GM18909 (cell line): ENCODE measurements around the gene CRYBG3.
A peak's percentile ranks its signal among the peaks of the same experiment; 100 is the strongest.

Experiments
- ATAC-seq: cut with Tn5 transposase; IDR thresholded peaks from one replicate; pipeline ENCODE4 v1.9.1; 2021; ENCODE audit warnings: mild to moderate bottlenecking; ENCODE audit not compliant: unreplicated experiment, poor library complexity

Gene CRYBG3

DNA sequence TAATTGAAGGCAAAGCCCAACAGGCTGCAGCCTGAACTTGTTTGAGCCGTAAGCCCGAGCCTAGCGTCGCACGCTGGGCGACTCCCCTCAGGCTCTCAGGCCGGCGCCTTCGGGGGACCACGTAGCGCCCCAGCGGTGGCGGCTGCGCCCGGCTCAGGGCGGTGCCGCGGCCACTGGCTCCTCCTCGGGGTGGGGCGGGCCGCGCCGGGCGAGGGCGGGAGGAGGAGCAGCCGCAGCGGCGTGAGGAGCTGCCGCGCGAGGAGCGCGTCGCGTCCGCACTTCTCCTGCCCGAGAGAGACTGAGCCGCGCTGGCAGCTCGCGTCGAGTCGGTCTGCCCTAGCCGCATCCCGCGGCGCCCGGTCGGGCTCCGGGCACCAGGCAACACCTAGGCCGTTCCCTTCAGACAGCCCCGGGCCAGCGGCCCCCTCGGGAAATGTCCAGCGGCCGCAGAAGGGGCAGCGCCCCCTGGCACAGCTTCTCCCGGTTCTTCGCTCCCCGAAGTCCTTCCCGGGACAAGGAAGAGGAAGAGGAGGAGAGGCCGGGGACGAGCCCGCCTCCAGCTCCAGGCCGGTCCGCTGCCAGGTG, at the start of gene CRYBG3:
TSS of gene CRYBG3 (plus strand) at position 238 of the 585 bp plus-strand sequence. CDS start at position 434, 196 bp downstream.
- ATAC-seq = peak; percentile 99

DNA sequence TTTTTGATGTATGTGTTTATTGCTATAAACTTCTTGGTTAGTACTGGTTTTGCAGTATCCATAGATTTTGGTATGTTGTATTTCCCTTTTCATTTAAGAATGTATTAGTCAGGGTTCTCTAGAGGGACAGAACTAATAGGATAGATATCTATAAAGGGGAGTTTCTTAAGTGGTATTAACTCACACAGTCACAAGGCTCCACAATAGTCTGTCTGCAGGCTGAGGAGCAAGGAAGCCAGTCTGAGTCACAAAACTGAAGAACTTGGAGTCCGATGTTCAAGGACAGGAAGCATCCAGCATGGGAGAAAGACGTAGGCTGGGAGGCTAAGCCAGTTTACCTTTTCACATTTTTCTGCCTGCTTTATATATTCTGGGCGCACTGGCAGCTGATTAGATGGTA, 48.9 kb upstream of the CRYBG3 start:
- ATAC-seq = no peak

DNA sequence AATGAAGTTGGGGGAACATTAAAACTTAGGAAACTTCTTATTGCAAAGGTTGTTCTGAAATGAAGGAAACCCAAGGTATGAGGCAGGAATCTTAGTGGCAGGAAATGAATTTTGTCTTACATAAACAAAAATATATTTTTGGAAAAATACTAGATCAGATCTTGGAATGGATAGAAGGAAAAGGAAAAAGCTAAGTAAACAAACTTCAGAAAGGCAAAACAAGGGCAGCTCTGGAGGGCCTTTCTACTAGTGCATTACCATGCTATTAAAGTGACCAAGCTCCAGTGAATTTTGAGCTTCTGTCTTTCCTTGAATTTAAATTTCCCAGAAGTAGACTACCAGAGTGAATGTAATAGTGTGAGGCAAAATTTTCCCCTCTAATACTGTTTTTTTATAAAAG, 43.7 kb upstream of the CRYBG3 start:
- no peak for ATAC-seq

DNA sequence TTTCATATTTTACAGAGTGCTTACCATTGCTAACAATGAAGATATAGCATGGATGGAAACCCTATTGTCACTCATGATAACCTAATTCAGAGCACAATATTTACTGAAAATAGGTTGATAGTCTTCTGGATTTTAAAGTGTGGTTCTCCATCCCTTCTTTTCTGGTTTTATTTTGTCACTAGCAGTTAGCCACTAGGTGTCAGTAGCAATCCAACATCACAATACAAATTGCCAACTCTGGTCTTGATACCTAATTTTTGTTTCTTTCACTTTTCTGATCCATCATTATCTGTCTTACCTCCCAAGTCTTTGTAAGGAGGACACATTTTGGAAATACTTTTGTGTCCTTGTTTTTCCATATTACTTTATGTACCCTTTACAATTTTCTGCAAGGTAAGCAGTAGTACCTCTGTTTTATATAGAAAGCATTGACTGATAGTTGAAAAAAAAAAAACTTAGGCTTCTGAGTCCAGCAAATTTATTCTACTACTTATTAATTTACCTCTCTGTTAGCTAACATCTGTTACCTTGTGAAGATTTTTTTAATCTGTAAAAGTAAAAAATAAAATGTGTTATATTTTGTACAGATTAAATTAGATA, 28.3 kb upstream of the CRYBG3 start:
- ATAC-seq = peak; percentile 74

- ATAC-seq = no peak
These were observed 25.9 kb upstream of the CRYBG3 start for GRCh38 chr3:97795951-97796350.

DNA sequence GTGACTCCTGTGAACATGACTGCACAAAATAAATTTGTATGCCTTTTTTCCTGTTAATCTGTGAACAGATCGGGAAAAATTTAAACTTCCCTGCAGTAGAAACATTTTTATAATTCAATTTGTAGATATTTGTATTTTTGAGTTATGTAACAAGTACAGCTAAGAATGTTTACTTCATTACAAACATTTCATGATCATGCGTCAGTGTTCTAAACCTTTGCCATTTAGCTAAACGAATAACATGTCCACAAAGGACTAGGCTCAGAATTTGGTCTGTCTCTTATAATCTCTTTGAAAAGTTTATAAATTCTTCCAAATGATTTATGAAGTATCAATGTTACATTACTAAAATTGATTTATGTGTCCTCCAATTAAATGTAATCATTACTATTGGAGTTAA, 17.3 kb upstream of the CRYBG3 start:
- ATAC-seq = no peak

DNA sequence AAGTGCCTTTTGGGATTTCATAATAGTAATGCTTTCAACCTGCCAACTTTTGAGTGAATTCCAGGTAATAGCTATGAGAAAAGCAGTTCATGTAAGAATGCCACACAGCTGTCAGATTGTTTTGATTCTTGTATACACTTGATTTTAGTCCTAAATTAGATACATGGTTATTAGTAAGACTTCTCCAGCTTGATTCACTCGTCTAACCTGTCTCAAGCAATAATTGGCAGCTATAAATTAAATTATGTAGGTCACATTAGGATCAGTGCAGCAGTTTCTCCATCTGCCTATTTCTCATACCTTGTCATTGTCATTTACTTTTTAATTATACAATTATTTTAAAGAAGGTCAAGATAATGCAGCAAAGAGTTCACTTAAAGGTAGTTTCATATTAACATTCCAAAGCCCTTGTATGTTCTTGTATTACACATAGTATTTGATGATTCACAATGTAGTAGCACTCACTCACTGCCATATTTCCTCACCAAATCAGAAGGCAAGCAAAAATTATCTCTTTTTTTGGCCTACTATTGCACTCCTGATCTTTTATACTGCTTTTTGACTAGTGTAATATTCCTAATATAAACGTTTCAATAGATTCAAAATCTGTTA, 10.9 kb upstream of the CRYBG3 start:
- no peak for ATAC-seq

DNA sequence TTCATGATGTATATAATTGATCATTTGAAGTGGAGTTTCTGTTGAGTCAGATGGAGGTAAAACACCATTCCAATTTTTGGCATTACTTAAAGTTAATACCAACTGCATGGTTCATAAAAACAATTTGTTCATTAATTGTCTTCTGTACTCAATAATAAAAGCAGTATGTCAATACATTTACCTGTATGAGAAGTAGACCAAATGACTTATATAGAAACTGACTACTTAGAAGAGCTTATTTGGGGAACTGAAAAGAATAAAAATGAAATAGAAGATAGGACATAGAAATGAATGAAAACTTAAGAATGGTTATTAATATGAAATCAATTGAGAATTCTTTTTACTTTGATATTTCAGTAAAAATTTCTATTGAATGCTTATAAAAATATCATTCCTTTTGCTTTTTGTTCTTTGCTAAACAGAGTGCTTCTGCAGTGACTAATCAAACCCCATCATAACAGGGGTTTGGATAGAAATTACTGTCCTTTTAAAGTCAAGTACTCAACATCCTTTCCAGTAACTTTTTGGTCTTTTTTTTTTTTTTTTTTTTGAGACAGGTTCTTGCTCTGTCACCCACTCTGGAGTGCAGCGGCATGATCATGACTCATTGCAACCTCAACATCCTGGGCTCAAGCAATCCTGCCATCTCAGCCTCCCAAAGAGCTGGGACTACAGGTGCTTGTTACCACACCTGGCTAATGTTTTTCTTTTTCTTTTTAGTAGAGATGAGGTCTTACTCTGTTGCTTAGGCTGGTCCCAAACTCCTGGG, 6.5 kb upstream of the CRYBG3 start:
- no peak for ATAC-seq

- ATAC-seq = no peak
These were observed 5.0 kb upstream of the CRYBG3 start for GRCh38 chr3:97816811-97817210.

DNA sequence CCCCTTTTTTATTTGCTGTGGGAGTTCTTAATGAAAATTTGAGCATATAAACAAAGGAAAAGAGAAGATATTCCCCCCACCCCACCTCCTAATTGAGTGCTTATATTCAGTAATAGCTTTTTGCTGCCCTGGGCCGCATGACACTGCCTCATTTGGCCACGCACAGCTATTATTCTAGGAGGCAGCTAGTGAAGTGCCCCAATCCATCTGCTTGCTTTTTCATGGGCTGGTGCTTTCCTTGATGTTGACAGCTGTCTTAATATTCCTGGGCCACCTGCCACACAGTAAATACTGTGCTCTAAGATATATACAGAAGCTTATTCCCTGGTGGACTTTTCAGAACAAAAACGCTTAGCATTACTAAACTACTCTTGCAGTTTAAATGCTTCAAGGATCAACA, 3.8 kb upstream of the CRYBG3 start:
- ATAC-seq = no peak

DNA sequence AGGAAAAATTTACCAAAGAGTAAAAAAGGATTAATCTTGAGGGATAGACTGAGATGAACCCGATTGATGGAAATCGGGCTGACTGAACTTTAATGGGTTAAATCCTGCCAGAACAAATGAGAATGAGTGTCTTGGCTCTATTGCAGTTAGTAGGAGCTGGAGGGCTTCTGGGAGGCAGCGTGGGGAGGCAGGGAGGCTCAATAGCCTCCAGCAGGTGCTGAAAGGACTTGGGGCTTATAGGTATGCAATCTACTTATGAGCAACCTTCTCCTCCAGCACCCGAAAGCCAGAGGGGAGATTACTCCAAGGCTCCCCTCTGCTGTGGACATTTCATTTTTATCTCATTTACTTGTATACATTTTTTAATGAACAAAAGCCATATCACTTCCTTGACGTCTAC, 1.0 kb upstream of the CRYBG3 start:
- ATAC-seq = no peak

DNA sequence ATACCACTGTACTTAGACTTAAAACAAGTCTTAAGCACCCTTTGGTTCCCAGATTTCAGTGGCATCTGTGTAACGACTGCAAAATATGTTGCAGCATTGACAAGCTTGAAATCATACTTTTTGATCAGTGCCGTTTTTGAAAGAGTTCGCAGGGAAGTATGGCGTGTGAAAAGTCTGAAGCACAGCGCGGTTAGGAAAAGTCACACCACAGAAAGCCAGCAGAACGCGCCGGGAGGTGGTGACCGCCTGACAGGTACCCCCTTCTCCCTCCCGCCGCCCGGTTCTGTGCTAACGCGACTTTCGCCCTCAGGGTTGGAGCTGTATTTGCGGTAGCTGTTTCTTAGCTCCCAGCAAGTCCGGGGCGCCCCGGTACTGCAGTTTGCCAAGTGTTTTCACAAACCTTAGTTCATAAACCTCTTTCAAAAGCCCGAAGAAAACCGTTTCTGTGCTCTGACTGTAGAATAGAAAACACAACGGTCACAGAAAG, 481 bp upstream of the CRYBG3 start:
- peak; percentile 60 for ATAC-seq

DNA sequence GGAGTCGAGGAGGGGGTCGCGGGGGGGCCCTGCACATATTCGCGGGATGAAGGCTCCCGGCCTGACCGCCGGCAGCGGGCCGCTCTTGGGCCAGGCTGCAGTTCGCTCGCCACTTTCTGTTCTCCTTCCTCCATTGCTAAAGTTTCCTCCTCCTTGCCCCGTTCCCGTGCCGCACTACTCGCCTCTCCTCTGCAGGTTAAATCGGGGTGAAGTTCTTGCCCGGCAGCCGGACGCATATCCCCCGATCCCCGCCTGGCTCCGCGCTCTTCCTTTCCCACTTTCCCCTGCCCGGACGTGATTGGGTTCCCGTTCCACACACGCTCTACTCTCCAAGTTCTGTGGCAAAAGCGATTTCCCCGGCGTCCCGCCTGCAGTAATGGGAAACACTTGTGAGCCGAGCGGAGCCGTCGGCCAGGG, 556 bp downstream of the CRYBG3 start:
- ATAC-seq = peak; percentile 25

- ATAC-seq = no peak
These were observed 1.5 kb downstream of the CRYBG3 start for GRCh38 chr3:97823046-97824004.

GRCh38 chr3:97825101-97825500, 3.3 kb downstream of the CRYBG3 start:
- no peak for ATAC-seq

GRCh38 chr3:97827741-97828471, 6.1 kb downstream of the CRYBG3 start:
- no peak for ATAC-seq

DNA sequence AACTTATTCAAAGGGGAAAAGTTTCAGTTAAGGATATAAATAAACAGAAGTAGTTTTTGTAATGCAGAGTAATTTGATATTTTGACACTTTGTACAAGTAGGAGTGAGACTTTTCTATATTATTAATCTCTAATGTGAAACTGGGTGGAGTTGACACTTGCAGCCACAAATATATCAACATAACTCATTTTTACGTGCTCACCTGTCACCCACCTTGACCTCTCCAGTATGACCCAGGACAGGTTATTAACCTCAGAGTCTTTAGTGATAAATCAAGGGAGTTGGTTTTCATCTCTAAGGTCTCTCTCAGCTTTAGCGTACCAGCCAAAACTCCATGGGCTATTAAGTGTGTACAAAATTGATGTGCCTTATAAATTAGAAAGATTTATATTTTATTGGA, 7.4 kb downstream of the CRYBG3 start:
- no peak for ATAC-seq

- ATAC-seq = no peak
These were observed 8.8 kb downstream of the CRYBG3 start for GRCh38 chr3:97830638-97831037.

GRCh38 chr3:97831140-97831539, 9.3 kb downstream of the CRYBG3 start:
- ATAC-seq = no peak
